Upper lobe of left lung (tissue), 4 donors: ENCODE data around the gene ATP9B.

Experiments
- POLR2A ChIP-seq, 4 donors: fragments of 450-650 bp; IDR thresholded peaks; one replicate each; pipeline ENCODE4 v1.5.1; 2016 to 2017; ENCODE audit warnings: antibody characterized with exemption in 4 of 4, mild to moderate bottlenecking in 2 of 4
- POLR2AphosphoS5 ChIP-seq, 2 donors: sonication (generic); formaldehyde crosslinking; IDR thresholded peaks; one replicate each; pipeline ENCODE4 v1.5.1; 2017; ENCODE audit warnings: antibody characterized with exemption in 2 of 2
- TF ChIP-seq, protein P1 (sequence below), 6 experiments: fragments of 450-650 bp in 4 of 6; fragments of 200-600 bp in 2 of 6; sonication (generic) in 2 of 6; IDR thresholded peaks; one replicate each; pipeline ENCODE4 v1.5.1; 2016 to 2019; ENCODE audit warnings: antibody characterized with exemption in 6 of 6

DNA sequence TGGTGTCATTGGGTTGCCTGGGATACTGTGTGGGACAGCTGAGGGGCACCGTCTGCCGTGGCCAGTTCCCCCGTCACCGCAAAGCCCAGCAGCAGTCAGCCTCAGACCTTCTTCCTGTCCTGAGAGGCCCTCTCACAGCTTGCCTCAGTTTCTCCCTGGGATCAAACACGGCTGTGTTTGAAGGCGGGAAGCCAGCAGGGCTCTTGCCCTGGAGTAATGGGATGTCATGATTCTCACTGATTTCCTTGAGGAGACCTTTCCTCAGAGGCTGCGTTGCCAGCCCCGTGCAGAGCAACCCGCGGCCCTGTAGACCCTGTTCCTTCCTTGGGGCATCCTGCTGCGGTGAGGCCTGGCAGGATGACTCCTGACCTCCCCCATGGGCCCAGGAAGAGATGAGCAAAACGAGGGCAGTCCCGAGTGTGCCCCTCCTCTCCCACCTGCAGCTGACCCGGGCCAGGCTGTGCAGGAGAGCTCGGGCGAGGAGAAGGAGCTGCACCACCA, 312.7 kb downstream of the ATP9B start:
- TF ChIP-seq POLR2A (IDR thresholded peaks at IDR 0.05) (no peak), POLR2AphosphoS5 (IDR thresholded peaks at IDR 0.05) (no peak)
- TF ChIP-seq, protein P1, sequence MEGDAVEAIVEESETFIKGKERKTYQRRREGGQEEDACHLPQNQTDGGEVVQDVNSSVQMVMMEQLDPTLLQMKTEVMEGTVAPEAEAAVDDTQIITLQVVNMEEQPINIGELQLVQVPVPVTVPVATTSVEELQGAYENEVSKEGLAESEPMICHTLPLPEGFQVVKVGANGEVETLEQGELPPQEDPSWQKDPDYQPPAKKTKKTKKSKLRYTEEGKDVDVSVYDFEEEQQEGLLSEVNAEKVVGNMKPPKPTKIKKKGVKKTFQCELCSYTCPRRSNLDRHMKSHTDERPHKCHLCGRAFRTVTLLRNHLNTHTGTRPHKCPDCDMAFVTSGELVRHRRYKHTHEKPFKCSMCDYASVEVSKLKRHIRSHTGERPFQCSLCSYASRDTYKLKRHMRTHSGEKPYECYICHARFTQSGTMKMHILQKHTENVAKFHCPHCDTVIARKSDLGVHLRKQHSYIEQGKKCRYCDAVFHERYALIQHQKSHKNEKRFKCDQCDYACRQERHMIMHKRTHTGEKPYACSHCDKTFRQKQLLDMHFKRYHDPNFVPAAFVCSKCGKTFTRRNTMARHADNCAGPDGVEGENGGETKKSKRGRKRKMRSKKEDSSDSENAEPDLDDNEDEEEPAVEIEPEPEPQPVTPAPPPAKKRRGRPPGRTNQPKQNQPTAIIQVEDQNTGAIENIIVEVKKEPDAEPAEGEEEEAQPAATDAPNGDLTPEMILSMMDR (IDR thresholded peaks at IDR 0.05), result no peak
